A673 (cell line): Measurements from ENCODE around the gene COMMD10.

Experiments used
- EZH2 ChIP-seq: fragments of 200-600 bp; sonication (generic); IDR thresholded peaks from 2 replicates; pipeline ENCODE4 v1.6.1; 2017; ENCODE audit warnings: borderline replicate concordance, low read depth, mild to moderate bottlenecking, mixed read lengths, antibody characterized with exemption, low read length; ENCODE audit not compliant: poor library complexity, severe bottlenecking
- TF ChIP-seq, protein P1 (sequence below): fragments of 300-800, 200-600 bp; sonication (generic); conservative IDR thresholded peaks from 2 replicates; pipeline ENCODE4 v1.5.1; 2017; ENCODE audit warnings: low read depth, mild to moderate bottlenecking, antibody characterized with exemption, low read length, moderate library complexity, mixed read lengths

DNA sequence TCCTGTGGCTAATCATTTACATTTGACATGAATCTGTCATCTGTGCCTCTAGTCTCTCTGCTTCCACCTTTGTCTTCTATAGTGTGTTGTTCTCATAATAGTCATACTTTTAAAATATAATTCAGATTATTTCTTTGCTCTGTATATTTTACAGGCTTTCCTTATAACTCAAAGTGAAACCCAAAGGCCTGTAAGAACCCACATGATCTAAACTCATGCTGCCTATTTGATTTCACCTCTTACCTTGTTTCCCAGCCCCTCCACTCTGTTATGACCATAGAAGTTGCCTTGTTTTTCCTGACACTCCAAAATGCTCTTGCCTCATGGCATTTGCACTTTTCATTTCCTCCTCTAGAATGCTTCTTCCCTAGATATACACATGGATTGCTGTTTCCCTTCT lies 74.2 kb downstream of the COMMD10 start:
- TF ChIP-seq, protein P1, sequence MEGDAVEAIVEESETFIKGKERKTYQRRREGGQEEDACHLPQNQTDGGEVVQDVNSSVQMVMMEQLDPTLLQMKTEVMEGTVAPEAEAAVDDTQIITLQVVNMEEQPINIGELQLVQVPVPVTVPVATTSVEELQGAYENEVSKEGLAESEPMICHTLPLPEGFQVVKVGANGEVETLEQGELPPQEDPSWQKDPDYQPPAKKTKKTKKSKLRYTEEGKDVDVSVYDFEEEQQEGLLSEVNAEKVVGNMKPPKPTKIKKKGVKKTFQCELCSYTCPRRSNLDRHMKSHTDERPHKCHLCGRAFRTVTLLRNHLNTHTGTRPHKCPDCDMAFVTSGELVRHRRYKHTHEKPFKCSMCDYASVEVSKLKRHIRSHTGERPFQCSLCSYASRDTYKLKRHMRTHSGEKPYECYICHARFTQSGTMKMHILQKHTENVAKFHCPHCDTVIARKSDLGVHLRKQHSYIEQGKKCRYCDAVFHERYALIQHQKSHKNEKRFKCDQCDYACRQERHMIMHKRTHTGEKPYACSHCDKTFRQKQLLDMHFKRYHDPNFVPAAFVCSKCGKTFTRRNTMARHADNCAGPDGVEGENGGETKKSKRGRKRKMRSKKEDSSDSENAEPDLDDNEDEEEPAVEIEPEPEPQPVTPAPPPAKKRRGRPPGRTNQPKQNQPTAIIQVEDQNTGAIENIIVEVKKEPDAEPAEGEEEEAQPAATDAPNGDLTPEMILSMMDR: no peak
- TF ChIP-seq EZH2: no peak
